ENCODE data around the gene BOC.

DNA sequence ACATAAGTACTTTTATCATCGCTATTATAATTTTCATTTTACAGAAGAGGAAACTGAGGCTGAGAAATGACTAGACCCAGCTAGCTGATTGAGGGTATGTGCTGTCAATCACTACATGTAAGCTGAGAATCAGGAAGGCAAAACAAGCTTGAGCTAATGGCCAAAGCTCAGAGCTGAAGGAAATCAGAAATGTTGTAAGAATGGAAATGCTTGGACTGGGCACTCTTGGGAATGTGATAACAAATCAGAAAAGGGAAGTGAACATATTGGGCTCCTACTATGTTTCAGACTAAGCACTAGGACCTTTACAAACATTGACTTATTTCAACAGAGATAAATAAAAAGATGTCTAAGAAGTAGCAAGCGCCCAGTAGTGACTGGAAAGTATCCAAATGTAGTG is 33.8 kb upstream of the BOC start:
- TF ChIP-seq, protein P1, sequence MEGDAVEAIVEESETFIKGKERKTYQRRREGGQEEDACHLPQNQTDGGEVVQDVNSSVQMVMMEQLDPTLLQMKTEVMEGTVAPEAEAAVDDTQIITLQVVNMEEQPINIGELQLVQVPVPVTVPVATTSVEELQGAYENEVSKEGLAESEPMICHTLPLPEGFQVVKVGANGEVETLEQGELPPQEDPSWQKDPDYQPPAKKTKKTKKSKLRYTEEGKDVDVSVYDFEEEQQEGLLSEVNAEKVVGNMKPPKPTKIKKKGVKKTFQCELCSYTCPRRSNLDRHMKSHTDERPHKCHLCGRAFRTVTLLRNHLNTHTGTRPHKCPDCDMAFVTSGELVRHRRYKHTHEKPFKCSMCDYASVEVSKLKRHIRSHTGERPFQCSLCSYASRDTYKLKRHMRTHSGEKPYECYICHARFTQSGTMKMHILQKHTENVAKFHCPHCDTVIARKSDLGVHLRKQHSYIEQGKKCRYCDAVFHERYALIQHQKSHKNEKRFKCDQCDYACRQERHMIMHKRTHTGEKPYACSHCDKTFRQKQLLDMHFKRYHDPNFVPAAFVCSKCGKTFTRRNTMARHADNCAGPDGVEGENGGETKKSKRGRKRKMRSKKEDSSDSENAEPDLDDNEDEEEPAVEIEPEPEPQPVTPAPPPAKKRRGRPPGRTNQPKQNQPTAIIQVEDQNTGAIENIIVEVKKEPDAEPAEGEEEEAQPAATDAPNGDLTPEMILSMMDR (IDR thresholded peaks at IDR 0.05 in 4 of 5, conservative IDR thresholded peaks at IDR 0.05 in 1 of 5) = no peak
- TF ChIP-seq POLR2A (IDR thresholded peaks at IDR 0.05) = no peak
